OCI-LY3 (cell line): Measurements from ENCODE around the gene UCKL1.
"Not testable (repeated sequence)": the region's sequence is repeated elsewhere in the genome, so short reads cannot be mapped to it uniquely, and the experiment has no call there.

Experiments
- H2AFZ ChIP-seq: fragments of 200-600, 300-600 bp; shearing (Covaris generic); 2 replicates; pipeline ENCODE4 v1.6.0; 2014; ENCODE audit warnings: antibody characterized with exemption, low read depth, low read length
- H3K27ac ChIP-seq: fragments of 200-600, 300-600 bp; sonication (generic); 2 replicates; pipeline ENCODE4 v1.5.1; 2014; ENCODE audit warnings: mild to moderate bottlenecking, low read length, moderate library complexity, mixed read lengths
- H3K27me3 ChIP-seq: fragments of 200-600, 300-600 bp; sonication (generic); 2 replicates; pipeline ENCODE4 v1.6.1; 2014; ENCODE audit warnings: low read depth, low read length, mixed read lengths
- H3K36me3 ChIP-seq: fragments of 200-600, 300-600 bp; sonication (generic); replicated peaks from 2 replicates; pipeline ENCODE3; 2014; ENCODE audit warnings: low read depth, low read length, mixed read lengths
- H3K4me1 ChIP-seq: fragments of 300-600, 200-600 bp; sonication (generic); 2 replicates; pipeline ENCODE4 v1.6.1; 2014; ENCODE audit warnings: low read length, mixed read lengths
- H3K4me2 ChIP-seq: fragments of 200-600, 300-600 bp; sonication (generic); 2 replicates; pipeline ENCODE4 v1.6.1; 2014; ENCODE audit warnings: low read length, mixed read lengths
- H3K4me3 ChIP-seq: fragments of 300-600, 200-600 bp; sonication (generic); 2 replicates; pipeline ENCODE4 v1.5.1; 2014; ENCODE audit warnings: antibody characterized with exemption, mild to moderate bottlenecking, low read length, moderate library complexity
- H3K79me2 ChIP-seq: fragments of 300-600, 200-600 bp; shearing (Covaris generic); 2 replicates; pipeline ENCODE4 v1.6.1; 2014; ENCODE audit warnings: mild to moderate bottlenecking, low read length, mixed read lengths
- H3K9ac ChIP-seq: fragments of 300-600, 200-600 bp; shearing (Covaris generic); 2 replicates; pipeline ENCODE4 v1.6.0; 2014; ENCODE audit warnings: mild to moderate bottlenecking, low read length, moderate library complexity
- H3K9me3 ChIP-seq: fragments of 200-600, 300-600 bp; shearing (Covaris generic); 2 replicates; pipeline ENCODE4 v1.6.1; 2014; ENCODE audit warnings: low read length, mixed read lengths; ENCODE audit not compliant: insufficient read depth
- H4K20me1 ChIP-seq: fragments of 200-600, 300-600 bp; sonication (generic); 2 replicates; pipeline ENCODE4 v1.6.1; 2016; ENCODE audit warnings: low read length, mixed read lengths; ENCODE audit not compliant: insufficient read depth
- CTCF ChIP-seq: fragments of 200-600, 300-600 bp; sonication (generic); IDR thresholded peaks from 2 replicates; pipeline ENCODE4 v1.5.1; 2014; ENCODE audit warnings: antibody characterized with exemption, low read length, low read depth
- EZH2phosphoT487 ChIP-seq: fragments of 200-600 bp; shearing (Covaris generic); IDR thresholded peaks from 2 replicates; pipeline ENCODE4 v1.6.1; 2018; ENCODE audit warnings: antibody characterized with exemption, mixed run types, low read depth

The UCKL1 gene

GRCh38 chr20:63963784-63964301 is 7.6 kb upstream of the UCKL1 start:
- Histone ChIP-seq H3K79me2 (peaks cover 10% of the 10 kb centered on the region), H3K9ac (no peak overlapping the region), H3K36me3 (peaks cover 18% of the 10 kb centered on the region), H3K4me3 (no peak overlapping the region), H3K27me3 (no peaks in the 10 kb centered on the region), H3K27ac (no peak overlapping the region), H3K9me3 (no peaks in the 10 kb centered on the region), H2AFZ (no peak overlapping the region), H3K4me1 (peaks cover 5% of the 10 kb centered on the region), H3K4me2 (no peak overlapping the region), H4K20me1 (no peaks in the 10 kb centered on the region)
- TF ChIP-seq CTCF = no peak
- TF ChIP-seq EZH2phosphoT487 = no peak

GRCh38 chr20:63963348-63963741 is 7.1 kb upstream of the UCKL1 start:
- peaks cover under 1% of the 10 kb centered on the region; the same call in 1 of the 2 replicates for H3K4me1 ChIP-seq
- no peak for TF ChIP-seq CTCF
- no peaks in the 10 kb centered on the region for H3K27me3 ChIP-seq
- H3K9me3 ChIP-seq = no peaks in the 10 kb centered on the region
- no peaks in the 10 kb centered on the region for H4K20me1 ChIP-seq
- H3K4me2 ChIP-seq = no peak overlapping the region
- H3K36me3 ChIP-seq = peaks cover 18% of the 10 kb centered on the region
- no peak overlapping the region for H3K27ac ChIP-seq
- peaks cover 5% of the 10 kb centered on the region for H3K79me2 ChIP-seq
- H2AFZ ChIP-seq = no peak overlapping the region
- H3K4me3 ChIP-seq = no peak overlapping the region
- no peak overlapping the region for H3K9ac ChIP-seq

- Histone ChIP-seq H3K4me2 (no peak overlapping the region), H3K4me3 (no peak overlapping the region), H3K27me3 (no peaks in the 10 kb centered on the region), H3K36me3 (peaks cover 18% of the 10 kb centered on the region), H3K9me3 (no peaks in the 10 kb centered on the region), H2AFZ (no peak overlapping the region), H3K4me1 (peaks cover 3% of the 10 kb centered on the region; the same call in 1 of the 2 replicates), H4K20me1 (no peaks in the 10 kb centered on the region), H3K9ac (no peak overlapping the region), H3K27ac (no peak overlapping the region), H3K79me2 (peaks cover 1% of the 10 kb centered on the region; the same call in 1 of the 2 replicates)
- TF ChIP-seq EZH2phosphoT487 (no peak), CTCF (no peak)
Measured at GRCh38 chr20:63962426-63963347, 6.5 kb upstream of the UCKL1 start.

GRCh38 chr20:63961664-63962425 is 5.6 kb upstream of the UCKL1 start:
- no peak for TF ChIP-seq EZH2phosphoT487
- TF ChIP-seq CTCF = no peak
- Histone ChIP-seq H3K36me3 (peaks cover 18% of the 10 kb centered on the region), H4K20me1 (no peaks in the 10 kb centered on the region)

GRCh38 chr20:63960654-63961621 is 4.7 kb upstream of the UCKL1 start:
- Histone ChIP-seq H3K4me1 (peaks cover 12% of the 10 kb centered on the region), H3K36me3 (peaks cover 11% of the 10 kb centered on the region)
- H3K9ac ChIP-seq, H3K27me3 ChIP-seq, H3K27ac ChIP-seq, H3K79me2 ChIP-seq, H3K9me3 ChIP-seq, H3K4me2 ChIP-seq, H4K20me1 ChIP-seq, H2AFZ ChIP-seq, H3K4me3 ChIP-seq: not testable (repeated sequence)

More at GRCh38 chr20:63961664-63962425, 5.6 kb upstream of the UCKL1 start:
- Histone ChIP-seq H3K9me3 (no peaks in the 10 kb centered on the region), H3K4me3 (no peak overlapping the region), H3K4me2 (no peak overlapping the region), H2AFZ (no peak overlapping the region), H3K27me3 (no peaks in the 10 kb centered on the region), H3K4me1 (peaks cover 11% of the 10 kb centered on the region), H3K79me2 (no peaks in the 10 kb centered on the region), H3K9ac (no peak overlapping the region), H3K27ac (no peak overlapping the region)
